ENCODE results near the gene SLC9A7. TPM values are rescaled to one million over a fixed set of nuclear protein-coding genes. Genes with fewer than 3 reads are reported as not detected.

Gene SLC9A7
- total RNA-seq, 1 donor from 2014 or later, result 8.9 TPM

GRCh38 chrX:46647251-46647650 is 111.7 kb downstream of the SLC9A7 start:
- DNase-seq (ENCODE audit: low spot score), result no peak

- no peak for DNase-seq (ENCODE audit: low spot score)
These were observed 113.3 kb downstream of the SLC9A7 start for GRCh38 chrX:46645614-46646013.

GRCh38 chrX:46643636-46644035 is 115.3 kb downstream of the SLC9A7 start:
- no peak for DNase-seq (ENCODE audit: low spot score)

- no peak for DNase-seq (ENCODE audit: low spot score)
These were observed 116.8 kb downstream of the SLC9A7 start for GRCh38 chrX:46642145-46642544.

GRCh38 chrX:46637938-46638337 is 121.0 kb downstream of the SLC9A7 start:
- no peak for DNase-seq (ENCODE audit: low spot score)

- DNase-seq (ENCODE audit: low spot score), result no peak
These were observed 122.7 kb downstream of the SLC9A7 start for GRCh38 chrX:46636223-46636622.

- no peak for DNase-seq (ENCODE audit: low spot score)
These were observed 123.7 kb downstream of the SLC9A7 start for GRCh38 chrX:46635186-46635585.

GRCh38 chrX:46634577-46634976 is 124.3 kb downstream of the SLC9A7 start:
- no peak for DNase-seq (ENCODE audit: low spot score)

- no peak for DNase-seq (ENCODE audit: low spot score)
These were observed 128.8 kb downstream of the SLC9A7 start for GRCh38 chrX:46630141-46630540.

GRCh38 chrX:46628460-46629371 is 130.2 kb downstream of the SLC9A7 start:
- DNase-seq (ENCODE audit: low spot score), result no peak

- no peak for DNase-seq (ENCODE audit: low spot score)
These were observed 131.1 kb downstream of the SLC9A7 start for GRCh38 chrX:46627711-46628419.

- no peak for DNase-seq (ENCODE audit: low spot score)
These were observed 131.9 kb downstream of the SLC9A7 start for GRCh38 chrX:46627062-46627461.

- DNase-seq (ENCODE audit: low spot score), result no peak
These were observed 132.4 kb downstream of the SLC9A7 start for GRCh38 chrX:46626566-46626965.

GRCh38 chrX:46624090-46624786 is 134.7 kb downstream of the SLC9A7 start:
- DNase-seq (ENCODE audit: low spot score), result no peak

GRCh38 chrX:46621572-46621971 is 137.3 kb downstream of the SLC9A7 start:
- DNase-seq (ENCODE audit: low spot score), result no peak

GRCh38 chrX:46620505-46620904 is 138.4 kb downstream of the SLC9A7 start:
- DNase-seq (ENCODE audit: low spot score), result no peak

GRCh38 chrX:46618947-46619346 is 140.0 kb downstream of the SLC9A7 start:
- DNase-seq (ENCODE audit: low spot score), result no peak

GRCh38 chrX:46617906-46618305 is 141.0 kb downstream of the SLC9A7 start:
- DNase-seq (ENCODE audit: low spot score), result no peak

GRCh38 chrX:46611658-46612362 is 147.1 kb downstream of the SLC9A7 start:
- no peak for DNase-seq (ENCODE audit: low spot score)

- DNase-seq (ENCODE audit: low spot score), result no peak
These were observed 148.8 kb downstream of the SLC9A7 start for GRCh38 chrX:46610070-46610658.

GRCh38 chrX:46607916-46608315 is 151.0 kb downstream of the SLC9A7 start:
- no peak for DNase-seq (ENCODE audit: low spot score)

Data from ureter (tissue), 1 donor.